Caco-2 (cell line): ENCODE measurements around the gene SERAC1. TPM values are rescaled to one million over a fixed set of nuclear protein-coding genes. Genes with fewer than 3 reads are reported as not detected.

Experiments
- BruUV-seq: library from RNA; stranded (reverse); fragments of 400-500 nt; replicated peaks from 2 replicates; lab custom pipeline; 2021; lab: Mats Ljungman, UMichigan
- CTCF ChIA-PET: fragments of 300-600 bp; sonication (Branson Sonifier 250); formaldehyde crosslinking; loops from one replicate; lab custom pipeline; 2022; ENCODE audit warnings: antibody characterized with exemption; lab: Charles Lee
- POLR2A ChIA-PET: fragments of 300-600 bp; sonication (Branson Sonifier 250); formaldehyde crosslinking; loops from one replicate; lab custom pipeline; 2022; ENCODE audit warnings: antibody characterized with exemption; lab: Charles Lee
- DNase-seq, 2 experiments: peaks; one replicate each; pipeline versions ENCODE4 v3.0.0 to v3.0.0-alpha.2; 2020 to 2022
- H3K27me3 ChIP-seq: replicated peaks from 2 replicates; pipeline ENCODE4 v1.6.0; 2011; ENCODE audit warnings: low read length; ENCODE audit not compliant: control insufficient read depth, insufficient read depth
- H3K36me3 ChIP-seq: 2 replicates; pipeline ENCODE4 v1.5.1; 2011; ENCODE audit warnings: low read length; ENCODE audit not compliant: control insufficient read depth, insufficient read depth
- H3K4me1 ChIP-seq: fragments of 250-450 bp; sonication (Bioruptor Pico); 2 replicates; pipeline ENCODE4 v1.5.1; 2020; ENCODE audit warnings: mild to moderate bottlenecking
- H3K4me3 ChIP-seq: 2 replicates; pipeline ENCODE4 v1.5.1; 2011; ENCODE audit warnings: low read depth, mild to moderate bottlenecking, control low read depth, low read length
- H3K9me3 ChIP-seq: fragments of 250-450 bp; sonication (Bioruptor Pico); 2 replicates; pipeline ENCODE4 v1.5.1; 2020; ENCODE audit warnings: mild to moderate bottlenecking, moderate library complexity
- H3K27ac Mint-ChIP-seq: one replicate; pipeline ENCODE4 v1.8.0; 2022; ENCODE audit warnings: mixed read lengths; ENCODE audit not compliant: unreplicated experiment
- H3K27me3 Mint-ChIP-seq: one replicate; pipeline ENCODE4 v1.8.0; 2022; ENCODE audit warnings: mixed read lengths; ENCODE audit not compliant: insufficient read depth, unreplicated experiment
- H3K36me3 Mint-ChIP-seq: one replicate; pipeline ENCODE4 v1.8.0; 2022; ENCODE audit warnings: mild to moderate bottlenecking, mixed read lengths; ENCODE audit not compliant: insufficient read depth, unreplicated experiment
- H3K4me1 Mint-ChIP-seq: one replicate; pipeline ENCODE4 v1.8.0; 2022; ENCODE audit warnings: low read depth, mixed read lengths; ENCODE audit not compliant: unreplicated experiment
- H3K4me3 Mint-ChIP-seq: one replicate; pipeline ENCODE4 v1.8.0; 2022; ENCODE audit warnings: mild to moderate bottlenecking, moderate library complexity, mixed read lengths; ENCODE audit not compliant: unreplicated experiment
- H3K9me3 Mint-ChIP-seq: one replicate; pipeline ENCODE4 v1.8.0; 2022; ENCODE audit warnings: mixed read lengths; ENCODE audit not compliant: unreplicated experiment
- intact Hi-C: fragments of 100-400 bp; cut with micrococcal nuclease; formaldehyde crosslinking; loops from one replicate; pipeline ENCODE4 v1.10.0; 2022; ENCODE audit not compliant: unreplicated experiment
- total RNA-seq: library from RNA; stranded (reverse); gene quantifications from 2 replicates; pipeline ENCODE4 v1.2.3, GENCODE V29; 2022
- TF ChIP-seq, protein P1 (sequence below), 2 experiments: fragments of 200-600 bp in 1 of 2; IDR thresholded peaks; 1 replicate in 1 of 2; 2 replicates in 1 of 2; pipeline versions ENCODE4 v1.5.1 to v1.8.0; 2011 to 2022; ENCODE audit warnings: antibody characterized with exemption in 1 of 2, control low read depth in 1 of 2, inconsistent platforms in 1 of 2, low read depth in 1 of 2, low read length in 1 of 2, mild to moderate bottlenecking in 1 of 2, moderate library complexity in 1 of 2; ENCODE audit not compliant: insufficient read depth in 1 of 2, severe bottlenecking in 1 of 2, unreplicated experiment in 1 of 2

SERAC1 gene
- total RNA-seq, 1 experiment from 2014 or later: 7.4 TPM

- H3K4me3 ChIP-seq: no peak overlapping the region
- peaks cover 3% of the 10 kb centered on the region for H3K36me3 ChIP-seq
- CTCF ChIA-PET: interaction anchor here (0.9 kb wide), 1 partner anchor 16 kb away, joined by 3 read pairs; no protein-coding TSS in a partner anchor
- TF ChIP-seq, protein P1, sequence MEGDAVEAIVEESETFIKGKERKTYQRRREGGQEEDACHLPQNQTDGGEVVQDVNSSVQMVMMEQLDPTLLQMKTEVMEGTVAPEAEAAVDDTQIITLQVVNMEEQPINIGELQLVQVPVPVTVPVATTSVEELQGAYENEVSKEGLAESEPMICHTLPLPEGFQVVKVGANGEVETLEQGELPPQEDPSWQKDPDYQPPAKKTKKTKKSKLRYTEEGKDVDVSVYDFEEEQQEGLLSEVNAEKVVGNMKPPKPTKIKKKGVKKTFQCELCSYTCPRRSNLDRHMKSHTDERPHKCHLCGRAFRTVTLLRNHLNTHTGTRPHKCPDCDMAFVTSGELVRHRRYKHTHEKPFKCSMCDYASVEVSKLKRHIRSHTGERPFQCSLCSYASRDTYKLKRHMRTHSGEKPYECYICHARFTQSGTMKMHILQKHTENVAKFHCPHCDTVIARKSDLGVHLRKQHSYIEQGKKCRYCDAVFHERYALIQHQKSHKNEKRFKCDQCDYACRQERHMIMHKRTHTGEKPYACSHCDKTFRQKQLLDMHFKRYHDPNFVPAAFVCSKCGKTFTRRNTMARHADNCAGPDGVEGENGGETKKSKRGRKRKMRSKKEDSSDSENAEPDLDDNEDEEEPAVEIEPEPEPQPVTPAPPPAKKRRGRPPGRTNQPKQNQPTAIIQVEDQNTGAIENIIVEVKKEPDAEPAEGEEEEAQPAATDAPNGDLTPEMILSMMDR (IDR thresholded peaks at IDR 0.05; ENCODE audit: insufficient read depth in 1 of 2, low read depth in 1 of 2, low read length in 1 of 2, severe bottlenecking in 1 of 2, unreplicated experiment in 1 of 2): no peak
- peaks cover 9% of the 10 kb centered on the region for H3K4me1 ChIP-seq
- no peaks in the 10 kb centered on the region for H3K4me1 Mint-ChIP-seq
- intact Hi-C loops: no loop called here
- no peaks in the 10 kb centered on the region for H3K27me3 Mint-ChIP-seq
- no peak overlapping the region for H3K27ac Mint-ChIP-seq
- no peaks in the 10 kb centered on the region for H3K9me3 Mint-ChIP-seq
- H3K9me3 ChIP-seq: no peaks in the 10 kb centered on the region
- no peak overlapping the region for H3K4me3 Mint-ChIP-seq
- BruUV-seq: no TSS peak
- POLR2A ChIA-PET: no interaction called here
- DNase-seq: no peak
- H3K36me3 Mint-ChIP-seq: peaks cover 40% of the 10 kb centered on the region
- no peaks in the 10 kb centered on the region for H3K27me3 ChIP-seq
Measured at GRCh38 chr6:158064725-158065251, 103.3 kb downstream of the SERAC1 start.

- Histone ChIP-seq H3K9me3 (no peaks in the 10 kb centered on the region), H3K36me3 (peaks cover 5% of the 10 kb centered on the region), H3K4me3 (no peak overlapping the region), H3K27me3 (no peaks in the 10 kb centered on the region), H3K4me1 (peaks cover 12% of the 10 kb centered on the region)
- CTCF ChIA-PET: no interaction called here
- no peak overlapping the region for H3K4me3 Mint-ChIP-seq
- TF ChIP-seq, protein P1 (IDR thresholded peaks at IDR 0.05; ENCODE audit: insufficient read depth in 1 of 2, low read depth in 1 of 2, low read length in 1 of 2, severe bottlenecking in 1 of 2, unreplicated experiment in 1 of 2): no peak
- peaks cover 39% of the 10 kb centered on the region for H3K36me3 Mint-ChIP-seq
- no TSS peak for BruUV-seq
- H3K27ac Mint-ChIP-seq: no peak overlapping the region
- POLR2A ChIA-PET: no interaction called here
- no peaks in the 10 kb centered on the region for H3K4me1 Mint-ChIP-seq
- H3K27me3 Mint-ChIP-seq: no peaks in the 10 kb centered on the region
- intact Hi-C loops: no loop called here
- DNase-seq: no peak
- H3K9me3 Mint-ChIP-seq: no peaks in the 10 kb centered on the region
Measured at GRCh38 chr6:158063736-158064135, 104.3 kb downstream of the SERAC1 start.

DNA sequence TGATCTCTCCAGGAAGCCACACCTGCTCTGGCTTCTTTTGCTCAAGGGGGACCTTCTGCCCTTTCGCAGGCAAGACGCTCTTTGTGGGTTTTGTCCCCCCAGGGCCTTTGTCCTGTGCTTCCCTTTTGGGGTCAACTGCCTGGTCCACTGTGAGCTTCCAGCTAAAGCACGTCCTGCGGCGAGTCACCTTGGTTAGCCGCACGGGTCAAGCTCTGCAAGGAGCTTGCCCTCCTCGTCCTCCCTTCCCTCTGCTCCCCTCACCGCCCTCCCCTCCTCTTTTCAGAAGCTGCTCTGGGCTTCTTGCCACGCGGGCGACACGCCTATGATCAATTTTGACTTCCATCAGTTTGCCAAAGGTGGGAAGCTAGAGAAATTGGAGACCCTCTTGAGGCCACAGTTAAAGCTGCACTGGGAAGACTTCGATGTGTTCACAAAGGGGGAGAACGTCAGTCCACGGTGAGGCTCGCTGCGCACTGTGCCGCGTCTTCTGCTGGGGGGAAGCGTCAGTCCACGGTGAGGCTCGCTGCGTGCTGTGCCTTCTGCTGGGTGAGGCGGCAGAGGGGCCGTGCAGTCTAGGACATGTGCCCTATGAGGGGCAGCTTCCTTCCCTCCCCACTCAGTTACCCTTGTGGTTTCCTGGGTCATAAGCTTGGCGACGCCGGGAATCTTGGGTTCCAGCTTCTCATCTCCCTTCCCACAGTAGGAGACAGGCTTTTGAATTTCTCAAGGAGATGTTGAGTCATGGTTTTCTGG, 106.2 kb downstream of the SERAC1 start:
- DNase-seq: no peak
- Histone ChIP-seq H3K36me3 (peaks cover 5% of the 10 kb centered on the region), H3K9me3 (no peaks in the 10 kb centered on the region), H3K27me3 (no peaks in the 10 kb centered on the region), H3K4me3 (no peak overlapping the region), H3K4me1 (peaks cover 12% of the 10 kb centered on the region)
- Mint-ChIP-seq H3K4me3 (no peak overlapping the region), H3K9me3 (no peaks in the 10 kb centered on the region), H3K27ac (no peak overlapping the region), H3K36me3 (peaks cover 25% of the 10 kb centered on the region), H3K27me3 (no peaks in the 10 kb centered on the region), H3K4me1 (no peaks in the 10 kb centered on the region)
- no TSS peak for BruUV-seq
- intact Hi-C loops: no loop called here
- ChIA-PET POLR2A (interaction anchor here (0.6 kb wide), 1 partner anchor 108 kb away, joined by 3 read pairs; no protein-coding TSS in a partner anchor), CTCF (no interaction called here)
- TF ChIP-seq, protein P1 (IDR thresholded peaks at IDR 0.05; ENCODE audit: insufficient read depth in 1 of 2, low read depth in 1 of 2, low read length in 1 of 2, severe bottlenecking in 1 of 2, unreplicated experiment in 1 of 2): no peak
